BLaER1 treated with 17β-estradiol and CSF1 and Interleukin-3, amounts not matched to agents 10 nM and 100 nM (cell line): ENCODE data around the gene CPSF4L.
A peak's percentile ranks its signal among the peaks of the same experiment; 100 is the strongest.

ENCODE experiments used
- H3K27ac ChIP-seq, 11 experiments: shearing (Covaris generic); formaldehyde crosslinking; 2 replicates each; pipeline ENCODE4 v1.8.1; 2022
- H3K27me3 ChIP-seq, 11 experiments: shearing (Covaris generic); formaldehyde crosslinking; 2 replicates each; pipeline ENCODE4 v1.8.1; 2022
- H3K36me3 ChIP-seq, 11 experiments: shearing (Covaris generic); formaldehyde crosslinking; 2 replicates each; pipeline ENCODE4 v1.8.1; 2022
- H3K4me1 ChIP-seq, 10 experiments: shearing (Covaris generic); formaldehyde crosslinking; 2 replicates each; pipeline ENCODE4 v1.8.1; 2022
- H3K4me2 ChIP-seq, 11 experiments: shearing (Covaris generic); formaldehyde crosslinking; 2 replicates each; pipeline ENCODE4 v1.8.1; 2022
- H3K4me3 ChIP-seq, 10 experiments: shearing (Covaris generic); formaldehyde crosslinking; 2 replicates each; pipeline ENCODE4 v1.8.1; 2022
- H3K9ac ChIP-seq, 11 experiments: shearing (Covaris generic); formaldehyde crosslinking; 2 replicates each; pipeline ENCODE4 v1.8.1; 2022
- H3K9me3 ChIP-seq, 11 experiments: shearing (Covaris generic); formaldehyde crosslinking; replicated peaks in 1 of 11; 2 replicates each; pipeline ENCODE4 v1.8.1; 2022
- H4K20me1 ChIP-seq, 11 experiments: shearing (Covaris generic); formaldehyde crosslinking; 2 replicates each; pipeline ENCODE4 v1.8.1; 2022
- Cebpa-rat ChIP-seq, 11 experiments: shearing (Covaris generic); IDR thresholded peaks; 2 replicates each; pipeline ENCODE4 v1.8.1; 2022

The CPSF4L gene

GRCh38 chr17:73280191-73280590 lies 18.5 kb upstream of the CPSF4L start:
- Histone ChIP-seq H3K27ac (no peak overlapping the region), H3K4me2 (no peak overlapping the region), H3K36me3 (peaks cover 0 to 4% (median 0%) of the 10 kb centered on the region in 11 experiments; a peak in 8 of 22 replicates), H3K4me1 (peaks cover 34 to 58% (median 54%) of the 10 kb centered on the region in 10 experiments), H3K9ac (no peak overlapping the region), H3K27me3 (no peaks in the 10 kb centered on the region), H4K20me1 (peaks cover 0 to 14% (median 0%) of the 10 kb centered on the region in 11 experiments; a peak in 4 of 22 replicates), H3K9me3 (no peaks in the 10 kb centered on the region), H3K4me3 (no peak overlapping the region)
- no peak for TF ChIP-seq Cebpa-rat (IDR thresholded peaks at IDR 0.05)

GRCh38 chr17:73279704-73280103 lies 18.0 kb upstream of the CPSF4L start:
- H4K20me1 ChIP-seq, result peaks cover 0 to 10% (median 0%) of the 10 kb centered on the region in 11 experiments; a peak in 3 of 22 replicates
- no peaks in the 10 kb centered on the region for H3K27me3 ChIP-seq
- no peak for TF ChIP-seq Cebpa-rat (IDR thresholded peaks at IDR 0.05)
- H3K4me2 ChIP-seq, result no peak overlapping the region
- no peaks in the 10 kb centered on the region for H3K36me3 ChIP-seq
- no peak overlapping the region for H3K4me3 ChIP-seq
- no peaks in the 10 kb centered on the region for H3K9me3 ChIP-seq
- no peak overlapping the region for H3K9ac ChIP-seq
- H3K4me1 ChIP-seq, result peaks cover 29 to 53% (median 49%) of the 10 kb centered on the region in 10 experiments
- no peak overlapping the region for H3K27ac ChIP-seq

- H3K4me3 ChIP-seq, result no peak overlapping the region
- no peaks in the 10 kb centered on the region for H3K9me3 ChIP-seq
- H3K4me1 ChIP-seq, result peaks cover 20 to 44% (median 40%) of the 10 kb centered on the region in 10 experiments
- H3K4me2 ChIP-seq, result peak overlapping the region in 8 of 11 experiments; percentile 15 to 54 (median 43); a peak in 13 of 22 replicates
- H3K9ac ChIP-seq, result 0 out of 22 replicates have a peak overlapping the region, but pooled peaks of 2 of the 11 experiments have one; percentile 4 to 8
- 0 out of 22 replicates have a peak, but pooled peaks cover 0 to 7% (median 0%) of the 10 kb centered on the region in 11 experiments for H4K20me1 ChIP-seq
- no peaks in the 10 kb centered on the region for H3K36me3 ChIP-seq
- H3K27ac ChIP-seq, result no peak overlapping the region
- no peak for TF ChIP-seq Cebpa-rat (IDR thresholded peaks at IDR 0.05)
- no peaks in the 10 kb centered on the region for H3K27me3 ChIP-seq
Measured at GRCh38 chr17:73278465-73279453, 17.1 kb upstream of the CPSF4L start.

- Histone ChIP-seq H3K36me3 (no peaks in the 10 kb centered on the region), H3K4me1 (peaks cover 13 to 37% (median 33%) of the 10 kb centered on the region in 10 experiments), H3K4me2 (peak overlapping the region in 6 of 11 experiments; percentile 7 to 54 (median 46); a peak in 11 of 22 replicates), H3K27me3 (no peaks in the 10 kb centered on the region), H3K27ac (no peak overlapping the region), H3K9me3 (no peaks in the 10 kb centered on the region), H3K9ac (0 out of 22 replicates have a peak overlapping the region, but pooled peaks of 1 of the 11 experiments have one; percentile 8), H4K20me1 (0 out of 22 replicates have a peak, but pooled peaks cover 0 to 7% (median 0%) of the 10 kb centered on the region in 11 experiments), H3K4me3 (no peak overlapping the region)
- no peak for TF ChIP-seq Cebpa-rat (IDR thresholded peaks at IDR 0.05)
Measured at GRCh38 chr17:73278049-73278464, 16.4 kb upstream of the CPSF4L start.

GRCh38 chr17:73274490-73274889 lies 12.8 kb upstream of the CPSF4L start:
- H3K27me3 ChIP-seq, result no peaks in the 10 kb centered on the region
- H3K9ac ChIP-seq, result no peak overlapping the region
- H3K4me3 ChIP-seq, result no peak overlapping the region
- no peaks in the 10 kb centered on the region; a peak in 1 of 22 replicates for H4K20me1 ChIP-seq
- H3K36me3 ChIP-seq, result no peaks in the 10 kb centered on the region
- no peak overlapping the region for H3K4me2 ChIP-seq
- peaks cover 0 to 9% (median 5%) of the 10 kb centered on the region in 11 experiments; a peak in 6 of 22 replicates for H3K9me3 ChIP-seq
- peaks cover 11 to 24% (median 20%) of the 10 kb centered on the region in 10 experiments; a peak in 19 of 20 replicates for H3K4me1 ChIP-seq
- TF ChIP-seq Cebpa-rat (IDR thresholded peaks at IDR 0.05), result no peak
- H3K27ac ChIP-seq, result no peak overlapping the region

GRCh38 chr17:73272906-73273218 lies 11.2 kb upstream of the CPSF4L start:
- H3K4me1 ChIP-seq, result peaks cover 8 to 13% (median 11%) of the 10 kb centered on the region in 10 experiments; a peak in 19 of 20 replicates
- no peak overlapping the region for H3K27ac ChIP-seq
- H3K9me3 ChIP-seq, result peaks cover 0 to 9% (median 5%) of the 10 kb centered on the region in 11 experiments; a peak in 6 of 22 replicates
- H3K9ac ChIP-seq, result no peak overlapping the region
- H3K4me3 ChIP-seq, result no peak overlapping the region
- H3K27me3 ChIP-seq, result no peaks in the 10 kb centered on the region
- H3K36me3 ChIP-seq, result no peaks in the 10 kb centered on the region
- TF ChIP-seq Cebpa-rat (IDR thresholded peaks at IDR 0.05), result no peak
- no peak overlapping the region for H3K4me2 ChIP-seq
- no peaks in the 10 kb centered on the region; a peak in 1 of 22 replicates for H4K20me1 ChIP-seq

- Histone ChIP-seq H3K4me2 (peak overlapping the region in 7 of 11 experiments; percentile 13 to 59 (median 37); a peak in 8 of 22 replicates), H4K20me1 (no peaks in the 10 kb centered on the region; a peak in 1 of 22 replicates), H3K27ac (no peak overlapping the region), H3K27me3 (no peaks in the 10 kb centered on the region), H3K36me3 (no peaks in the 10 kb centered on the region), H3K4me3 (no peak overlapping the region), H3K9me3 (peaks cover 0 to 9% (median 5%) of the 10 kb centered on the region in 11 experiments; a peak in 6 of 22 replicates), H3K4me1 (peaks cover 6 to 13% (median 10%) of the 10 kb centered on the region in 10 experiments; a peak in 14 of 20 replicates), H3K9ac (no peak overlapping the region)
- no peak for TF ChIP-seq Cebpa-rat (IDR thresholded peaks at IDR 0.05)
Measured at GRCh38 chr17:73271072-73271471, 9.4 kb upstream of the CPSF4L start.

- Histone ChIP-seq H3K36me3 (no peaks in the 10 kb centered on the region), H3K4me1 (peaks cover 6 to 13% (median 10%) of the 10 kb centered on the region in 10 experiments; a peak in 14 of 20 replicates), H3K27ac (no peak overlapping the region), H4K20me1 (no peaks in the 10 kb centered on the region; a peak in 1 of 22 replicates), H3K27me3 (no peaks in the 10 kb centered on the region), H3K4me3 (no peak overlapping the region), H3K9me3 (peaks cover 0 to 9% (median 5%) of the 10 kb centered on the region in 11 experiments; a peak in 6 of 22 replicates), H3K9ac (no peak overlapping the region), H3K4me2 (no peak overlapping the region)
- no peak for TF ChIP-seq Cebpa-rat (IDR thresholded peaks at IDR 0.05)
Measured at GRCh38 chr17:73269791-73270190, 8.1 kb upstream of the CPSF4L start.

- H3K4me3 ChIP-seq, result no peak overlapping the region
- H3K4me2 ChIP-seq, result no peak overlapping the region
- H3K36me3 ChIP-seq, result no peaks in the 10 kb centered on the region
- TF ChIP-seq Cebpa-rat (IDR thresholded peaks at IDR 0.05), result no peak
- H3K4me1 ChIP-seq, result peaks cover 6 to 13% (median 10%) of the 10 kb centered on the region in 10 experiments; a peak in 14 of 20 replicates
- no peak overlapping the region for H3K27ac ChIP-seq
- H4K20me1 ChIP-seq, result no peaks in the 10 kb centered on the region; a peak in 1 of 22 replicates
- no peaks in the 10 kb centered on the region for H3K27me3 ChIP-seq
- peaks cover 0 to 9% (median 5%) of the 10 kb centered on the region in 11 experiments; a peak in 6 of 22 replicates for H3K9me3 ChIP-seq
- H3K9ac ChIP-seq, result no peak overlapping the region
Measured at GRCh38 chr17:73269329-73269615, 7.6 kb upstream of the CPSF4L start.
